WTC11 (cell line): ENCODE results near the gene KRT76. TPM values are rescaled to one million over a fixed set of nuclear protein-coding genes. Genes with fewer than 3 reads are reported as not detected.

Experiments
- ATAC-seq: fragments of 200-7000 bp; cut with Tn5 transposase; 2 replicates; pipeline ENCODE4 v1.10.0; 2021; ENCODE audit warnings: mild to moderate bottlenecking, moderate library complexity
- CTCF ChIA-PET: fragments of 300-600 bp; sonication (Branson Sonifier 250); formaldehyde crosslinking; loops from one replicate; lab custom pipeline; 2021; ENCODE audit warnings: antibody characterized with exemption; lab: Charles Lee
- POLR2A ChIA-PET: fragments of 350-600 bp; sonication (Branson Sonifier 250); formaldehyde crosslinking; loops from one replicate; lab custom pipeline; 2021; ENCODE audit warnings: antibody characterized with exemption; lab: Charles Lee
- DNase-seq: peaks from one replicate; pipeline ENCODE4 v3.0.0; 2021; ENCODE audit warnings: low spot score
- H3K27ac Mint-ChIP-seq: 2 replicates; pipeline ENCODE4 v1.8.0; 2021; ENCODE audit warnings: mixed read lengths
- H3K27me3 Mint-ChIP-seq: 2 replicates; pipeline ENCODE4 v1.8.0; 2021; ENCODE audit warnings: low read depth, mild to moderate bottlenecking, moderate library complexity, mixed read lengths
- H3K36me3 Mint-ChIP-seq: 2 replicates; pipeline ENCODE4 v1.8.0; 2021; ENCODE audit warnings: mixed read lengths
- H3K4me1 Mint-ChIP-seq: 2 replicates; pipeline ENCODE4 v1.8.0; 2022; ENCODE audit warnings: mixed read lengths
- H3K4me3 Mint-ChIP-seq: 2 replicates; pipeline ENCODE4 v1.8.0; 2021; ENCODE audit warnings: mild to moderate bottlenecking, moderate library complexity, mixed read lengths
- H3K9me3 Mint-ChIP-seq: 2 replicates; pipeline ENCODE4 v1.8.0; 2021; ENCODE audit warnings: mixed read lengths
- ARID4B ChIP-seq: sonication (generic); formaldehyde crosslinking; IDR thresholded peaks from 2 replicates; pipeline ENCODE4 v1.8.0; 2023; ENCODE audit warnings: missing genetic modification reagents, mild to moderate bottlenecking, borderline replicate concordance
- ATF6 ChIP-seq: sonication (generic); formaldehyde crosslinking; IDR thresholded peaks from 2 replicates; pipeline ENCODE4 v1.8.1; 2023; ENCODE audit warnings: mild to moderate bottlenecking, missing genetic modification reagents
- CREB1 ChIP-seq: sonication (generic); formaldehyde crosslinking; IDR thresholded peaks from 2 replicates; pipeline ENCODE4 v1.8.0; 2023; ENCODE audit warnings: mild to moderate bottlenecking, missing genetic modification reagents
- CTCF ChIP-seq: fragments of 200-600 bp; IDR thresholded peaks from 2 replicates; pipeline ENCODE4 v1.8.0; 2022; ENCODE audit warnings: antibody characterized with exemption
- GABPB1 ChIP-seq: sonication (generic); formaldehyde crosslinking; IDR thresholded peaks from 2 replicates; pipeline ENCODE4 v1.8.1; 2023; ENCODE audit warnings: mild to moderate bottlenecking, missing genetic modification reagents
- HMGA2 ChIP-seq: fragments of 250-450 bp; sonication (Bioruptor Pico); IDR thresholded peaks from 2 replicates; pipeline ENCODE4 v1.4.0; 2021; ENCODE audit warnings: mild to moderate bottlenecking, moderate library complexity
- IRF1 ChIP-seq: sonication (generic); formaldehyde crosslinking; IDR thresholded peaks from 2 replicates; pipeline ENCODE4 v1.8.0; 2023; ENCODE audit warnings: missing genetic modification reagents
- JUN ChIP-seq: sonication (generic); formaldehyde crosslinking; IDR thresholded peaks from 2 replicates; pipeline ENCODE4 v1.8.0; 2023; ENCODE audit warnings: mild to moderate bottlenecking, missing genetic modification reagents
- KAT7 ChIP-seq: sonication (generic); formaldehyde crosslinking; IDR thresholded peaks from 2 replicates; pipeline ENCODE4 v1.8.1; 2023; ENCODE audit warnings: missing genetic modification reagents, mild to moderate bottlenecking, borderline replicate concordance
- MAX ChIP-seq: sonication (generic); formaldehyde crosslinking; IDR thresholded peaks from 2 replicates; pipeline ENCODE4 v1.8.0; 2022; ENCODE audit warnings: mild to moderate bottlenecking, missing genetic modification reagents
- MXD4 ChIP-seq: fragments of 250-450 bp; sonication (Bioruptor Pico); IDR thresholded peaks from 2 replicates; pipeline ENCODE4 v1.8.0; 2021; ENCODE audit warnings: mild to moderate bottlenecking, moderate library complexity, borderline replicate concordance
- SOX15 ChIP-seq: fragments of 250-450 bp; sonication (Bioruptor Pico); IDR thresholded peaks from 2 replicates; pipeline ENCODE4 v1.9.0; 2021; ENCODE audit warnings: mild to moderate bottlenecking
- SP1 ChIP-seq: sonication (generic); formaldehyde crosslinking; conservative IDR thresholded peaks from 2 replicates; pipeline ENCODE4 v1.8.1; 2022; ENCODE audit warnings: missing genetic modification reagents
- STAT6 ChIP-seq: sonication (generic); formaldehyde crosslinking; conservative IDR thresholded peaks from 2 replicates; pipeline ENCODE4 v1.8.1; 2023; ENCODE audit warnings: mild to moderate bottlenecking, low read depth, missing genetic modification reagents, moderate library complexity
- USF1 ChIP-seq: sonication (generic); formaldehyde crosslinking; IDR thresholded peaks from 2 replicates; pipeline ENCODE4 v1.8.0; 2022; ENCODE audit warnings: mild to moderate bottlenecking, missing genetic modification reagents
- USF2 ChIP-seq: sonication (generic); formaldehyde crosslinking; IDR thresholded peaks from 2 replicates; pipeline ENCODE4 v1.8.1; 2023; ENCODE audit warnings: mild to moderate bottlenecking, missing genetic modification reagents, moderate library complexity
- ZBTB43 ChIP-seq: sonication (generic); formaldehyde crosslinking; IDR thresholded peaks from 2 replicates; pipeline ENCODE4 v1.8.1; 2023; ENCODE audit warnings: mild to moderate bottlenecking, missing genetic modification reagents
- ZNF121 ChIP-seq: sonication (generic); formaldehyde crosslinking; IDR thresholded peaks from 2 replicates; pipeline ENCODE4 v1.8.0; 2023; ENCODE audit warnings: missing genetic modification reagents
- ZNF138 ChIP-seq: sonication (generic); formaldehyde crosslinking; conservative IDR thresholded peaks from 2 replicates; pipeline ENCODE4 v1.8.1; 2022; ENCODE audit warnings: mild to moderate bottlenecking, moderate library complexity, missing genetic modification reagents
- ZNF396 ChIP-seq: fragments of 250-450 bp; sonication (Bioruptor Pico); IDR thresholded peaks from 2 replicates; pipeline ENCODE4 v1.8.0; 2021; ENCODE audit warnings: mild to moderate bottlenecking, moderate library complexity, borderline replicate concordance
- total RNA-seq: library from RNA; stranded (reverse); gene quantifications from 3 replicates; pipeline ENCODE4 v1.2.3, GENCODE V29; 2021

KRT76 gene
- total RNA-seq, 1 experiment from 2014 or later, result not detected

- CTCF ChIA-PET, result interaction anchor here (1.2 to 2.6 kb wide), 2 partner anchors 139 to 144 kb away, joined by 4 to 8 read pairs; no protein-coding TSS in a partner anchor
- peaks cover 22% of the 10 kb centered on the region for H3K27me3 Mint-ChIP-seq
Observed at GRCh38 chr12:52726451-52726850, 50.7 kb downstream of the KRT76 start.

More at GRCh38 chr12:52726451-52726850, 50.7 kb downstream of the KRT76 start:
- DNase-seq (no peak), ATAC-seq (no peak)
- no peak overlapping the region for H3K4me3 Mint-ChIP-seq
- no peaks in the 10 kb centered on the region for H3K4me1 Mint-ChIP-seq
- no peak overlapping the region for H3K27ac Mint-ChIP-seq
- POLR2A ChIA-PET, result interaction anchor here (0.5 kb wide), 1 partner anchor 15 kb away, joined by 8 read pairs; no protein-coding TSS in a partner anchor
- H3K36me3 Mint-ChIP-seq, result no peaks in the 10 kb centered on the region
- H3K9me3 Mint-ChIP-seq, result peaks cover 17% of the 10 kb centered on the region
- no peak for TF ChIP-seq ATF6
- no peak for TF ChIP-seq JUN (CRISPR knock-in tag)
- no peak for TF ChIP-seq ZBTB43 (CRISPR knock-in tag)
- no peak for TF ChIP-seq HMGA2 (CRISPR knock-in tag)
- no peak for TF ChIP-seq ZNF396 (CRISPR knock-in tag)
- no peak for TF ChIP-seq USF1 (CRISPR knock-in tag)
- TF ChIP-seq ARID4B, result no peak
- TF ChIP-seq ZNF138, result no peak
- no peak for TF ChIP-seq GABPB1 (CRISPR knock-in tag)
- no peak for TF ChIP-seq KAT7 (CRISPR knock-in tag)
- no peak for TF ChIP-seq USF2 (CRISPR knock-in tag)
- TF ChIP-seq STAT6 (CRISPR knock-in tag), result no peak
- no peak for TF ChIP-seq MAX (CRISPR knock-in tag)
- TF ChIP-seq CTCF, result no peak
- TF ChIP-seq IRF1 (CRISPR knock-in tag), result no peak
- TF ChIP-seq ZNF121 (CRISPR knock-in tag), result no peak
- no peak for TF ChIP-seq SP1 (CRISPR knock-in tag)
- no peak for TF ChIP-seq MXD4
- TF ChIP-seq CREB1 (CRISPR knock-in tag), result no peak
- TF ChIP-seq SOX15 (CRISPR knock-in tag), result no peak
